Activated T-cell treated with anti-CD3 and anti-CD28 coated beads for 48 hours (primary cell): ENCODE results near the gene COQ2.
"Not testable (repeated sequence)": the region's sequence is repeated elsewhere in the genome, so short reads cannot be mapped to it uniquely, and the experiment has no call there.

Source experiments
- DNase-seq: peaks from one replicate; pipeline ENCODE4 v3.0.0-alpha.2; 2020; ENCODE audit warnings: low read depth

Gene COQ2

GRCh38 chr4:83247415-83248357 is 36.9 kb downstream of the COQ2 start:
- no peak for DNase-seq

GRCh38 chr4:83241132-83241531 is 43.5 kb downstream of the COQ2 start:
- DNase-seq = no peak

- DNase-seq = no peak
Measured at GRCh38 chr4:83240379-83240875, 44.2 kb downstream of the COQ2 start.

GRCh38 chr4:83238393-83239248 is 46.0 kb downstream of the COQ2 start:
- no peak for DNase-seq

- DNase-seq = no peak
Measured at GRCh38 chr4:83237591-83237990, 47.0 kb downstream of the COQ2 start.

GRCh38 chr4:83235645-83236133 is 48.9 kb downstream of the COQ2 start:
- DNase-seq = not testable (repeated sequence)

GRCh38 chr4:83234902-83235644 is 49.5 kb downstream of the COQ2 start:
- DNase-seq = no peak

GRCh38 chr4:83234387-83234786 is 50.2 kb downstream of the COQ2 start:
- DNase-seq = not testable (repeated sequence)

- no peak for DNase-seq
Measured at GRCh38 chr4:83232082-83232481, 52.5 kb downstream of the COQ2 start.

GRCh38 chr4:83231620-83232076 is 53.0 kb downstream of the COQ2 start:
- no peak for DNase-seq

- DNase-seq = no peak
Measured at GRCh38 chr4:83230928-83231327, 53.7 kb downstream of the COQ2 start.

GRCh38 chr4:83229791-83230190 is 54.8 kb downstream of the COQ2 start:
- DNase-seq = no peak

- no peak for DNase-seq
Measured at GRCh38 chr4:83228231-83228630, 56.4 kb downstream of the COQ2 start.

- DNase-seq = no peak
Measured at GRCh38 chr4:83224502-83225197, 59.9 kb downstream of the COQ2 start.

- no peak for DNase-seq
Measured at GRCh38 chr4:83223781-83224180, 60.8 kb downstream of the COQ2 start.

- no peak for DNase-seq
Measured at GRCh38 chr4:83221897-83222441, 62.6 kb downstream of the COQ2 start.

GRCh38 chr4:83219344-83220331 is 65.0 kb downstream of the COQ2 start:
- peak; percentile 59 for DNase-seq

- peak; percentile 29 for DNase-seq
Measured at GRCh38 chr4:83217721-83218522, 66.7 kb downstream of the COQ2 start.
